ENCODE measurements around the gene ADAMTS13. TPM values are rescaled to one million over a fixed set of nuclear protein-coding genes. Genes with fewer than 3 reads are reported as not detected.
A peak's percentile ranks its signal among the peaks of the same experiment; 100 is the strongest.

The ADAMTS13 gene
- total and polyA plus RNA-seq, 10 donors, result 1.1 to 4.8 (median 2.7) TPM

DNA sequence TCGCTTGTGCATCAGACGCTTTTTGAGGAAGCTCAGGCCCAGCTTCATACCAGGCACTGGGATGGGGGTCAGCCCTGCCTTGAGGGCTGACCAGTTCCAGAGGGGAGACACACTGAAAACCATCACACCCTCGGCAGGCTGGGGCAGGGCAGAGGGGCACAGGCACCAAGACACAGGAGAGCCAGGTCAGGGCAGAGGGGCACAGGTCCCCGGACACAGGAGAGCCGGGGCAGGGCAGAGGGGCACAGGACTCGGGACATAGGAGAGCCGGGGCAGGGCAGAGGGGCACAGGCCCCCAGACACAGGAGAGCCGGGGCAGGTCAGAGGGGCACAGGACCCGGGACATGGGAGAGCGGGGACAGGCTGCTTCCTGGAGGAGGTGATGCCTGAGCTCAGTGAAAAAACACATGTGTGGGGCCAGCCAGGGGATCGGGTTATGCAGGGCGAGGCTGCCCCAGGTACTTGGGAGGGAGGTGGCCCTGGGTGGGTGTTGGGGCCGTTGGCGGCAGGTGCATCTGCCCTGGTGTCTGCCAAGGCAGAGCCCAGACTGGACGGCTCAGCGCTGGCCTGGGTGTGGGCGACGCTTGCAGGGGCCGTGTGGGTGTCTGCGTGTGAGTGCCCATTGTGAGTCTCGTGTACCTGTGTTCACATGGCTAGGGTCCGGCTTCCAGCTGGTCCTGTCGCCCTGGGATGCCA lies 71.8 kb downstream of the ADAMTS13 start:
- intact Hi-C loops (cut with DNase I; ENCODE audit: low total_unique reads), result no loop called here
- H3K9me3 ChIP-seq, result no peaks in the 10 kb centered on the region
- H3K4me3 ChIP-seq, result no peak overlapping the region
- peak overlapping the region in 5 of 8 donors; percentile 57 to 79 (median 77) for H3K27ac ChIP-seq
- H3K4me1 ChIP-seq, result peaks cover 0 to 27% (median 14%) of the 10 kb centered on the region in 6 donors
- WGBS, 5 donors, result 82 to 93% (median 91%) methylated on average over 21 to 23 of the region's 23 CpGs
- TF ChIP-seq, protein P1, sequence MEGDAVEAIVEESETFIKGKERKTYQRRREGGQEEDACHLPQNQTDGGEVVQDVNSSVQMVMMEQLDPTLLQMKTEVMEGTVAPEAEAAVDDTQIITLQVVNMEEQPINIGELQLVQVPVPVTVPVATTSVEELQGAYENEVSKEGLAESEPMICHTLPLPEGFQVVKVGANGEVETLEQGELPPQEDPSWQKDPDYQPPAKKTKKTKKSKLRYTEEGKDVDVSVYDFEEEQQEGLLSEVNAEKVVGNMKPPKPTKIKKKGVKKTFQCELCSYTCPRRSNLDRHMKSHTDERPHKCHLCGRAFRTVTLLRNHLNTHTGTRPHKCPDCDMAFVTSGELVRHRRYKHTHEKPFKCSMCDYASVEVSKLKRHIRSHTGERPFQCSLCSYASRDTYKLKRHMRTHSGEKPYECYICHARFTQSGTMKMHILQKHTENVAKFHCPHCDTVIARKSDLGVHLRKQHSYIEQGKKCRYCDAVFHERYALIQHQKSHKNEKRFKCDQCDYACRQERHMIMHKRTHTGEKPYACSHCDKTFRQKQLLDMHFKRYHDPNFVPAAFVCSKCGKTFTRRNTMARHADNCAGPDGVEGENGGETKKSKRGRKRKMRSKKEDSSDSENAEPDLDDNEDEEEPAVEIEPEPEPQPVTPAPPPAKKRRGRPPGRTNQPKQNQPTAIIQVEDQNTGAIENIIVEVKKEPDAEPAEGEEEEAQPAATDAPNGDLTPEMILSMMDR (IDR thresholded peaks at IDR 0.05 in 8 of 11, conservative IDR thresholded peaks at IDR 0.05 in 3 of 11), result no peak
- TF ChIP-seq POLR2AphosphoS5 (IDR thresholded peaks at IDR 0.05), result no peak
- no peak for TF ChIP-seq POLR2A (IDR thresholded peaks at IDR 0.05)
- H3K36me3 ChIP-seq, result no peaks in the 10 kb centered on the region
- no peak for DNase-seq
- H3K27me3 ChIP-seq (replicated peaks in 1 of 7), result peaks cover 0 to 38% (median 0%) of the 10 kb centered on the region in 7 donors

DNA sequence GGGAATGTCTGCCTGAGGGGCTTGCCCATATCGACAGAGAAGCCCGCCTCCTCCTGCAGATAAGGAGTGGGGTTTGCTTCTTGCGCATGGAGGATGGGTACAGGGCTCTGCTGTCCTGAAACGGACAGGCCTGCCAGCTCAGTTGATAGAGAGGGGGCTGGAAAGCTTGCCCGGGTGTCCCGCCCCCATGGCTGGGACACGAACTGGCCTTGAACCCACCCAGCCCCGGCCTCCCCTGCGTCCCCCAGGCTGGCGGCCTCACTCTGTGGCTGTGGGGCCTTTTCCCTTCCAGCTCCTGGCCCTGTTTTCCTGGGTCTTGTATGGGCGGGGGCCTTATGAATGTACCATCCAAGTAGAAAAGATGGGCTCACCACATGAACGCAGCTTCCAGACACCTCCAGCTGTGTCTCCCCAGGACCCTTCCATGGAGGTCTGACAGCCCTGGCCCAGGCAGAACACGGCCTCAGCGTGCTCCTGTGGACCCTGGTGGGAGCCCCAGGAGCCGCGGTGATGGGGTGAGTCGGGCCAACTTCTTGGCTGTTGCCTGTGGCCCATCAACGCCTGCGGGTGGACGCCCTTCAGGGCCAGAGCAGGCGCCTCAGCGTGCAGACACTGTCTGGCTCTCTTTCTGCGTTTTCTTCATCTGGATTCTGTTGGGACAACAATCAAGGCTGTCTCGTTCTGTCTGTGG lies 72.6 kb downstream of the ADAMTS13 start:
- H3K4me3 ChIP-seq, result no peak overlapping the region
- 83 to 92% (median 91%) methylated on average over 22 to 24 of the region's 24 CpGs for WGBS, 5 donors
- H3K9me3 ChIP-seq, result no peaks in the 10 kb centered on the region
- peaks cover 0 to 32% (median 0%) of the 10 kb centered on the region in 7 donors for H3K27me3 ChIP-seq (replicated peaks in 1 of 7)
- intact Hi-C loops (cut with DNase I; ENCODE audit: low total_unique reads), result no loop called here
- TF ChIP-seq POLR2A (IDR thresholded peaks at IDR 0.05), result no peak
- no peak for TF ChIP-seq POLR2AphosphoS5 (IDR thresholded peaks at IDR 0.05)
- TF ChIP-seq, protein P1 (IDR thresholded peaks at IDR 0.05 in 8 of 11, conservative IDR thresholded peaks at IDR 0.05 in 3 of 11), result no peak
- H3K27ac ChIP-seq, result peak overlapping the region in 1 of 8 donors; percentile 78
- H3K4me1 ChIP-seq, result peaks cover 0 to 27% (median 14%) of the 10 kb centered on the region in 6 donors
- no peak for DNase-seq
- no peaks in the 10 kb centered on the region for H3K36me3 ChIP-seq

DNA sequence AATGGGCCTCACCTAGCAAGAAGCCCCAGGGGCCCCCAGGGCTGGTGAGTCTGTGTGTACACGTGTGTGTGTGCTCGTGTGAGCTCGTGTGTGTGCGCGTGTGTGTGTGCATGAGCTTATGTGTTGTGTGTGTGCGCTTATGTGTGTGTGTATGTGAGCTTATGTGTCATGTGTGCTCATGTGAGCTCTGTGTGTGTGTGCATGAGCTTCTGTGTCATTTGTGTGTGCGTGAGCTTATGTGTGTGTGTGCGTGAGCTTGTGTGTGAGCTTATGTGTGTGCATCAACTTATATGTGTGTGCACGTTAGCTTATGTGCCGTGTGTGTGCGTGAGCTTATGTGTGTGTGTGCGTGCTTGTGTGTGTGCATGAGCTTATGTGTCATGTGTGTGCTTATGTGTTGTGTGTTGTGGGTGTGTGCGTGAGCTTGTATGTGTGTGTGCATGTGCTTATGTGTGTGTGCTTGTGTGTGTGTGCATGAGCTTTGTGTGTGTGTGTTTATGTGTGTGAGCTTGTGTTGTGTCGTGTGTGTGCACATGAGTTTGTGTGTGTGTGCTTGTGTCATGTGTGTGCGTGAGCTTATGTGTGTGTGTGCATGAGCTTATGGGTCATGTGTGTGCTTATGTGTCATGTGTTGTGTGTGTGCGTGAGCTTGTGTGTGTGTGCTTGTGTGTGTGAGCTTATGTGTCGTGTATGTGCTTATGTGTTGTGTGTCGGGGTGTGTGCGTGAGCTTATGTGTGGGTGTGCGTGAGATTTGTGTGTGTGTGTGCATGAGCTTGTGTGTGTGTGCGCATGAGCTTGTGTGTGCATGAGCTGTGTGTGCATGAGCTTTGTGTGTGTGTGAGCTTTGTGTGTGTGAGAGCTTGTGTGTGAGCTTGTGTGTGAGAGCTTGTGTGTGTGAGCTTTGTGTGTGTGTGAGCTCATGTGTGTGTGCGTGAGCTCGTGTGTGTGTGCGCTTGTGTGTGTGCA lies 73.4 kb downstream of the ADAMTS13 start:
- Histone ChIP-seq H3K27ac (no peak overlapping the region), H3K27me3 (replicated peaks in 1 of 7) (peaks cover 0 to 24% (median 0%) of the 10 kb centered on the region in 7 donors), H3K4me1 (peaks cover 0 to 27% (median 14%) of the 10 kb centered on the region in 6 donors), H3K36me3 (no peaks in the 10 kb centered on the region), H3K9me3 (no peaks in the 10 kb centered on the region), H3K4me3 (no peak overlapping the region)
- intact Hi-C loops (cut with DNase I; ENCODE audit: low total_unique reads), result no loop called here
- WGBS, 5 donors, result 95 to 97% (median 96%) methylated on average over 24 of the region's 24 CpGs
- DNase-seq, result no peak
- TF ChIP-seq, protein P1 (IDR thresholded peaks at IDR 0.05 in 8 of 11, conservative IDR thresholded peaks at IDR 0.05 in 3 of 11), result no peak
